Progenitor cell of endocrine pancreas (in vitro differentiated cells): Measurements from ENCODE around the gene TNS2. TPM values are rescaled to one million over a fixed set of nuclear protein-coding genes. Genes with fewer than 3 reads are reported as not detected.

Source experiments
- DNase-seq: peaks from one replicate; pipeline ENCODE4 v3.0.0; 2021; ENCODE audit warnings: low spot score; ENCODE audit not compliant: unreplicated experiment
- H3K27ac Mint-ChIP-seq: 2 replicates; pipeline ENCODE4 v1.8.0; 2021; ENCODE audit warnings: mild to moderate bottlenecking, moderate library complexity, mixed read lengths
- H3K27me3 Mint-ChIP-seq: 2 replicates; pipeline ENCODE4 v1.8.0; 2021; ENCODE audit warnings: mixed read lengths
- H3K36me3 Mint-ChIP-seq: 2 replicates; pipeline ENCODE4 v1.8.0; 2022; ENCODE audit warnings: mixed read lengths; ENCODE audit not compliant: insufficient read depth
- H3K4me1 Mint-ChIP-seq: 2 replicates; pipeline ENCODE4 v1.8.0; 2021; ENCODE audit warnings: low read depth, mixed read lengths
- H3K4me3 Mint-ChIP-seq: 2 replicates; pipeline ENCODE4 v1.8.0; 2021; ENCODE audit warnings: low read depth, mild to moderate bottlenecking, moderate library complexity, mixed read lengths
- H3K9me3 Mint-ChIP-seq: 2 replicates; pipeline ENCODE4 v1.8.0; 2021; ENCODE audit warnings: low read depth, mixed read lengths
- CTCF ChIP-seq: fragments of 200-600 bp; sonication (generic); IDR thresholded peaks from one replicate; pipeline ENCODE4 v1.5.0; 2021; ENCODE audit warnings: antibody characterized with exemption, mild to moderate bottlenecking; ENCODE audit not compliant: unreplicated experiment
- total RNA-seq: library from RNA; stranded (reverse); gene quantifications from 2 replicates; pipeline ENCODE4 v1.2.1, GENCODE V29; 2021

The TNS2 gene
- total RNA-seq, 1 donor from 2014 or later = 7.3 TPM

DNA sequence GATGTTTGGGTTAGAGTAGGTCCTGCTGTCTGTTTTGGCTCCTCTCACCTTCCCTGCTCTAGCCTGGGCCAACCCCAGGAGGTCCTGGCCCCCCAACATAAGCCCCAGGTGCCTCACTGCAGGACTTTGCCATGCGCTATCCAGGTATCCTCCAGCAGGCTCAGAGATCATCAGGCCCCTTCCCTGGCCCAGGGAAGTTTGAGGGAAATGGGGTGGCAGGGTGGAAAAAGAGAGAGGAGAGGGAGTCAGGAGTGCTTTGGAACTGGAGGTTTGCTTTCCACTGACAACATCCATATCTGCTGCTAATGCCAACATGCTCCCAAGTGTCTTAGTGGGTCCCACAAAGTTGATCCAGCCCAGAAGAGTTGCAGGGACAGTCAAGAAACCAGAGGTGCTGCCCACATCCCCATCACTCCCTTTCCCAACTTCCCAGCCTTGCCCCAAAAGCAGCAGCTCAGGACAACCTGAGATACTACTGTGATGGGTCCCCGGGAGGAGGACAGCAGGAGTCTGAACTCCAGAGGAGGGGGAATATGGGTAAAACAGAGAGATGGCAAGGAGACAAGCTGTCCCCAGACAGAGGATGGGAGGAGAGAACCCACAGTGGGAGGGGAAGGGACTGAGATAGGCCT lies 677 bp downstream of the TNS2 start:
- no peak for DNase-seq
- Mint-ChIP-seq H3K4me3 (no peak overlapping the region), H3K36me3 (no peaks in the 10 kb centered on the region), H3K27ac (no peak overlapping the region), H3K9me3 (no peaks in the 10 kb centered on the region), H3K4me1 (peaks cover 30% of the 10 kb centered on the region), H3K27me3 (peaks cover 2% of the 10 kb centered on the region)
- TF ChIP-seq CTCF = no peak

DNA sequence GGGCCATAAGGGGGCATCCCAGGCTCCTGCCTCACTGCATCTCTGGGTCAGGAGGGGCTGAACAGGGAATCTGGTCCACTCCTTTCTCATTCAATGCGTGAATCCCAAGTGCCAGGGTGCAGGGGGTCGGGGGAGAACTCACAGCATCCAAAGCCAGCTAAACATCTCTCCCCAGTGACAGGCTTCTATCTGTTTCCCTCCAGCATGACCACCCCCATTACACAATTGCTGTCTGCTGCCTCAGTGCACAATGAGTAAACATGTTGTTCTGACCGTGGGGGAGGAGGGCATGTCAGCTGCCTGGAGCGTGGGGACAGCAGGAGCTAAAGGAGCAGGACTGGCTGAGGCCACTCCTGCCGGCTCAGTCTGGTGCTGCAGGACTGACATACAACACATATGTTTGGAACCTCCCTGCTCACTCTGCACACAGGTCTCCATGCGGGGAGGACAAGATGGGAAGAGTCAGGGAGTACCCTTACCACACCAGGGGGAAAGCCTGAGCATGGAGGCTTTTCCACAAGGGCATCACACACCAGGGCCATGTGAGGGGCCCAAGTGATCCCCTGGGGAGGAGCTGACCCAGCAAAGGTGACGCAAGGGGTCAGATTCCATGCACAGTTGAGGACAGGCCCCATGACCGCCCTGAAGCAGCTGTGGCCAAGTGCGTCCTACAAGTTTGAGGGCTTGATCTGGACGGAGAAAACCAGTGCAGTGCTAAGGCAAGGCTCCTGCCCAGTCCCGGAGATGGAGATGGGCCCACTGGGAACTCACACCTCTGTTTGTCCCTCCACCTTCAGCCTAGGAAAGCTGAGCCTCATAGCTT lies 1.4 kb downstream of the TNS2 start:
- Mint-ChIP-seq H3K27me3 (peaks cover 2% of the 10 kb centered on the region), H3K4me1 (peaks cover 23% of the 10 kb centered on the region), H3K27ac (peak overlapping the region; percentile 76), H3K36me3 (no peaks in the 10 kb centered on the region), H3K9me3 (no peaks in the 10 kb centered on the region), H3K4me3 (no peak overlapping the region)
- DNase-seq = no peak
- no peak for TF ChIP-seq CTCF

DNA sequence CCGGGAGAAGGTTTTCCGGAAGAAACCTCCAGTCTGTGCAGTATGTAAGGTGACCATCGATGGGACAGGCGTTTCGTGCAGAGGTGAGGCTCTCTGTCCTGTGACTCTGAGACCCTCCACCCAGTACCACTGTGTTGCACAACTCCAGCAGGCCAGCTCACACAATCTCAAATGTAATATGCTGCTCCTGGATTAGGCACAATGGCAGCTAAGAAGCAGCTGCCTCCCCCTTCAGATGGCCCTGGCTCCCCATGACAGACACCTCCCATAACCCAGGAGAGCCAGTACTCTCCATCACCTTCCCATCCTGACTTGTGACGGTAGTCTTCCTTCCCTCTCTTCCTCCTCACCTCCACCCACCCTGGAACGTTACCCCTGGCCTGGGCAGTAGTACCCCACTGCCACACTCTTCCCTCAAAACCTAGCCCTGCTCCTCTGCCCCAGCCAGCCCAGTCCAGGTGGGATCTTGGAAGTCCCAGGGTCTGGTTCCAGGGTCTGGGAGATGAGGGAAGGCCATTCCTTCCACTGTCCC lies 2.1 kb downstream of the TNS2 start:
- H3K4me1 Mint-ChIP-seq = peaks cover 21% of the 10 kb centered on the region

DNA sequence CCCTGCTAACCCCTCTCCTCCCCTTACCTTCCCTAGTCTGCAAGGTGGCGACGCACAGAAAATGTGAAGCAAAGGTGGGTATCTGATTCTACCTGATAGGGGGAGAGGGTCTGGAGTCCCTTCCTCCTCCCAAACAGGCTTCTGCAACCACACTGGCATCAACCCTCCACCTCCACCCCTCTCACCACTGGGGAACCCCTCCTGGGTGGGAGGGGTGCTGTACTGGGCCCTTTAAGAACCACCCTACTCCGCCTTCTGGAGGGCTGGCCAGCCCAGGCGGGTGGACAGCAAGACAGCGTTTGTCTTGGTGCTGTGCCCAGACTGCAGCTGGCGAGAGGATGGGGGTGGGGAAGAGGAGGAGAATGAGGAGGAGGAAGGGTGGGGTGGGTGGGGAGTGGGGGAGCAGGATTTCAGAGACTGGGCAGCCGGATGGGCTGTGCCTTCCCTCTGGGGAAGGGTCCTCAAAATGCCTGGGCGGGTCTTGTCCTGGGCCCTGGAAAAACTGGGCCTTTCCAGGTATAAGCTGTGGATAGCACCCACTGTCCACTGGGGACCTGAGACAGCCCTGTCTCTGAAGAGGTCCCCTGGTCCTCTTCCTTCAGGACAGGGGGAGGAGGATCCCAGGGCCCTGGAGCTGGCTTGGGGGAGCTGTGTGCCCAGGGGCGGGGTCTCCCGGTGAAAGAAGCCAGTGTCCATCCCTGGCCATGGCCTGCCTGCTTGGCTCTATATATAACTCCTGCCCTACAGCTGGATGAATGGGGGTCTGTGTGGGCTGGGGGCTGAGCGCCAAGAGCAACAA lies 2.8 kb downstream of the TNS2 start:
- H3K36me3 Mint-ChIP-seq = no peaks in the 10 kb centered on the region
- DNase-seq = no peak

More for the DNA sequence above, 2.1 kb downstream of the TNS2 start:
- TF ChIP-seq CTCF = no peak
- DNase-seq = no peak
- peaks cover 2% of the 10 kb centered on the region for H3K27me3 Mint-ChIP-seq
- no peak overlapping the region for H3K27ac Mint-ChIP-seq
- H3K36me3 Mint-ChIP-seq = no peaks in the 10 kb centered on the region
- H3K4me3 Mint-ChIP-seq = no peak overlapping the region
- no peaks in the 10 kb centered on the region for H3K9me3 Mint-ChIP-seq

More for the DNA sequence above, 2.8 kb downstream of the TNS2 start:
- TF ChIP-seq CTCF = no peak
- H3K9me3 Mint-ChIP-seq = no peaks in the 10 kb centered on the region
- no peak overlapping the region for H3K27ac Mint-ChIP-seq
- peaks cover 4% of the 10 kb centered on the region for H3K27me3 Mint-ChIP-seq
- H3K4me1 Mint-ChIP-seq = peaks cover 21% of the 10 kb centered on the region
- no peak overlapping the region for H3K4me3 Mint-ChIP-seq
